ENCODE measurements around the gene MT1A.
"Not testable (repeated sequence)": the region's sequence is repeated elsewhere in the genome, so short reads cannot be mapped to it uniquely, and the experiment has no call there.

Gene MT1A

GRCh38 chr16:56610609-56611111 is 27.8 kb upstream of the MT1A start:
- no peak for DNase-seq

GRCh38 chr16:56611281-56611833 is 27.1 kb upstream of the MT1A start:
- DNase-seq = no peak

GRCh38 chr16:56613706-56614105 is 24.8 kb upstream of the MT1A start:
- no peak for DNase-seq

- DNase-seq = no peak
Measured at GRCh38 chr16:56614549-56614991, 23.9 kb upstream of the MT1A start.

- no peak for DNase-seq
Measured at GRCh38 chr16:56615353-56615752, 23.1 kb upstream of the MT1A start.

- no peak for DNase-seq
Measured at GRCh38 chr16:56616608-56617211, 21.8 kb upstream of the MT1A start.

- peak in 1 of 2 experiments; percentile 35 for DNase-seq
Measured at GRCh38 chr16:56617212-56618085, 21.0 kb upstream of the MT1A start.

- DNase-seq = no peak
Measured at GRCh38 chr16:56618138-56618537, 20.3 kb upstream of the MT1A start.

- DNase-seq = no peak
Measured at GRCh38 chr16:56620339-56620897, 18.0 kb upstream of the MT1A start.

GRCh38 chr16:56621665-56622445 is 16.6 kb upstream of the MT1A start:
- DNase-seq = not testable (repeated sequence)

- DNase-seq = not testable (repeated sequence)
Measured at GRCh38 chr16:56623184-56623583, 15.3 kb upstream of the MT1A start.

- DNase-seq = no peak
Measured at GRCh38 chr16:56623637-56624036, 14.8 kb upstream of the MT1A start.

GRCh38 chr16:56625140-56625942 is 13.1 kb upstream of the MT1A start, which contains the start of gene MT1E:
MT1E (plus strand) TSS chr16:56625781; CDS start chr16:56625852, 71 bp downstream.
- DNase-seq = no peak

- DNase-seq = no peak
Measured at GRCh38 chr16:56625943-56626654, 12.4 kb upstream of the MT1A start.

GRCh38 chr16:56626685-56627084 is 11.8 kb upstream of the MT1A start:
- no peak for DNase-seq

GRCh38 chr16:56628486-56629350 is 9.7 kb upstream of the MT1A start:
- no peak for DNase-seq

GRCh38 chr16:56629531-56629930 is 8.9 kb upstream of the MT1A start:
- no peak for DNase-seq

GRCh38 chr16:56630134-56630533 is 8.3 kb upstream of the MT1A start:
- no peak for DNase-seq

GRCh38 chr16:56631197-56631596 is 7.3 kb upstream of the MT1A start:
- DNase-seq = no peak

- DNase-seq = no peak
Measured at GRCh38 chr16:56631832-56632155, 6.7 kb upstream of the MT1A start.

Measured in NCI-H524 (cell line).